ENCODE results near the gene NACC1. TPM values are rescaled to one million over a fixed set of nuclear protein-coding genes. Genes with fewer than 3 reads are reported as not detected.

Gene NACC1
- total RNA-seq, 1 experiment from 2014 or later: 237 TPM

- H3K4me1 Mint-ChIP-seq: peaks cover 26% of the 10 kb centered on the region
- no peak for DNase-seq (ENCODE audit: low spot score)
- POLR2A ChIA-PET: no interaction called here
Measured at GRCh38 chr19:13076320-13076719, 41.7 kb upstream of the NACC1 start.

More at GRCh38 chr19:13076320-13076719, 41.7 kb upstream of the NACC1 start:
- Mint-ChIP-seq H3K4me3 (no peak overlapping the region), H3K36me3 (no peaks in the 10 kb centered on the region), H3K27me3 (ENCODE audit: low read depth) (peaks cover 34% of the 10 kb centered on the region), H3K27ac (no peak overlapping the region), H3K9me3 (no peaks in the 10 kb centered on the region)
- CTCF ChIA-PET: interaction anchor here (0.8 to 20.5 kb wide), 4 partner anchors 16 to 111 kb away, joined by 3 to 294 read pairs (median 48); no protein-coding TSS in a partner anchor
- TF ChIP-seq ARID4B (CRISPR knock-in tag; IDR thresholded peaks at IDR 0.05; ENCODE audit: borderline replicate concordance) (no peak), ZNF416 (CRISPR knock-in tag; IDR thresholded peaks at IDR 0.05) (no peak), STAT6 (CRISPR knock-in tag; conservative IDR thresholded peaks at IDR 0.05; ENCODE audit: low read depth) (no peak), AFF4 (CRISPR knock-in tag; IDR thresholded peaks at IDR 0.05; ENCODE audit: borderline replicate concordance) (no peak), CREB1 (CRISPR knock-in tag; IDR thresholded peaks at IDR 0.05) (no peak), ATF6 (CRISPR knock-in tag; IDR thresholded peaks at IDR 0.05) (no peak), TEAD4 (CRISPR knock-in tag; IDR thresholded peaks at IDR 0.05) (no peak), MYBL2 (CRISPR knock-in tag; IDR thresholded peaks at IDR 0.05) (no peak), GRHL2 (CRISPR knock-in tag; IDR thresholded peaks at IDR 0.05; ENCODE audit: insufficient replicate concordance, severe bottlenecking) (no peak), ZBTB43 (CRISPR knock-in tag; IDR thresholded peaks at IDR 0.05) (no peak), ZNF138 (CRISPR knock-in tag; conservative IDR thresholded peaks at IDR 0.05) (no peak), NR1H2 (CRISPR knock-in tag; IDR thresholded peaks at IDR 0.05) (no peak), E2F5 (CRISPR knock-in tag; IDR thresholded peaks at IDR 0.05) (no peak)
- ATAC-seq: no peak
